SK-N-SH treated with all-trans-retinoic acid at 6 μM for 48 hours (cell line): ENCODE data around the gene EFNB2.

ENCODE experiments used
- TSHZ2 ChIP-seq: fragments of 250-450 bp; sonication (Bioruptor Pico); IDR thresholded peaks from 2 replicates; pipeline ENCODE4 v1.5.0; 2020; ENCODE audit warnings: mild to moderate bottlenecking, moderate library complexity
- ZFP3 ChIP-seq: fragments of 250-450 bp; sonication (Bioruptor Pico); IDR thresholded peaks from 2 replicates; pipeline ENCODE4 v1.5.0; 2020; ENCODE audit warnings: mild to moderate bottlenecking, moderate library complexity

- TF ChIP-seq ZFP3 (CRISPR knock-in tag), result no peak
- TF ChIP-seq TSHZ2 (CRISPR knock-in tag), result no peak
These were observed 3.1 kb downstream of the EFNB2 start for GRCh38 chr13:106532111-106532929.
